PC-3 (cell line): ENCODE results near the gene OR2V1. TPM values are rescaled to one million over a fixed set of nuclear protein-coding genes. Genes with fewer than 3 reads are reported as not detected.
"Not testable (repeated sequence)": the region's sequence is repeated elsewhere in the genome, so short reads cannot be mapped to it uniquely, and the experiment has no call there.

Experiments
- ATAC-seq: fragments of 200-7000 bp; cut with Tn5 transposase; 2 replicates; pipeline ENCODE4 v1.9.1; 2020; ENCODE audit warnings: mild to moderate bottlenecking, moderate library complexity
- BruUV-seq: library from RNA; stranded (reverse); fragments of 400-500 nt; replicated peaks from 2 replicates; lab custom pipeline; 2021; lab: Mats Ljungman, UMichigan
- CTCF ChIA-PET: fragments of 300-600 bp; sonication (Branson Sonifier 250); formaldehyde crosslinking; loops from one replicate; lab custom pipeline; 2022; ENCODE audit warnings: antibody characterized with exemption; lab: Charles Lee
- POLR2A ChIA-PET: fragments of 300-600 bp; sonication (Branson Sonifier 250); formaldehyde crosslinking; loops from one replicate; lab custom pipeline; 2022; ENCODE audit warnings: antibody characterized with exemption; ENCODE audit not compliant: unreplicated experiment; lab: Charles Lee
- DNase-seq: peaks from one replicate; pipeline ENCODE4 v3.0.0-alpha.2; 2015
- H2AFZ ChIP-seq: fragments of 300-600 bp; sonication (generic); 2 replicates; pipeline ENCODE4 v1.6.0; 2016; ENCODE audit warnings: antibody characterized with exemption, low read length
- H3F3A ChIP-seq: fragments of 300-600 bp; sonication (generic); one replicate; pipeline ENCODE4 v1.6.0; 2017; ENCODE audit warnings: antibody characterized with exemption, low read length, control low read depth, mild to moderate bottlenecking; ENCODE audit not compliant: unreplicated experiment
- H3K27ac ChIP-seq: fragments of 300-600 bp; sonication (generic); 2 replicates; pipeline ENCODE4 v1.5.1; 2016; ENCODE audit warnings: mild to moderate bottlenecking, low read length
- H3K27me3 ChIP-seq: fragments of 300-600 bp; sonication (generic); 2 replicates; pipeline ENCODE4 v1.6.1; 2016; ENCODE audit warnings: low read length, mixed read lengths
- H3K36me3 ChIP-seq: fragments of 300-600 bp; sonication (generic); 2 replicates; pipeline ENCODE4 v1.6.1; 2016; ENCODE audit warnings: low read depth, mixed run types, low read length, mixed read lengths
- H3K4me1 ChIP-seq: fragments of 300-600 bp; sonication (generic); 2 replicates; pipeline ENCODE4 v1.5.1; 2016; ENCODE audit warnings: low read length; ENCODE audit not compliant: insufficient read depth
- H3K4me2 ChIP-seq: fragments of 300-600 bp; sonication (generic); 2 replicates; pipeline ENCODE4 v1.6.0; 2016; ENCODE audit warnings: low read length
- H3K4me3 ChIP-seq: fragments of 300-600 bp; sonication (generic); 2 replicates; pipeline ENCODE4 v1.5.1; 2016; ENCODE audit warnings: mild to moderate bottlenecking, low read length, mixed read lengths
- H3K79me2 ChIP-seq: fragments of 300-600 bp; sonication (generic); 2 replicates; pipeline ENCODE4 v1.6.1; 2017; ENCODE audit warnings: low read length, mixed read lengths
- H3K9ac ChIP-seq: fragments of 300-600 bp; sonication (generic); 2 replicates; pipeline ENCODE4 v1.6.0; 2016; ENCODE audit warnings: mild to moderate bottlenecking, low read length
- H3K9me2 ChIP-seq: fragments of 300-600 bp; sonication (generic); replicated peaks from 2 replicates; pipeline ENCODE4 v1.6.1; 2016; ENCODE audit warnings: mixed run types, low read length, mixed read lengths
- H3K9me3 ChIP-seq: fragments of 300-600 bp; sonication (generic); 2 replicates; pipeline ENCODE4 v1.6.1; 2016; ENCODE audit warnings: low read length, mixed read lengths
- H4K20me1 ChIP-seq: fragments of 300-600 bp; sonication (generic); 2 replicates; pipeline ENCODE4 v1.6.1; 2016; ENCODE audit warnings: low read length, mixed read lengths
- CTCF ChIP-seq: fragments of 300-600 bp; sonication (generic); conservative IDR thresholded peaks from 2 replicates; pipeline ENCODE4 v1.5.1; 2017; ENCODE audit warnings: antibody characterized with exemption, low read depth, mild to moderate bottlenecking, low read length
- EZH2 ChIP-seq: fragments of 300-600 bp; sonication (generic); IDR thresholded peaks from one replicate; pipeline ENCODE4 v1.6.1; 2017; ENCODE audit warnings: antibody characterized with exemption, mild to moderate bottlenecking, low read length; ENCODE audit not compliant: unreplicated experiment
- EZH2phosphoT487 ChIP-seq: fragments of 300-600 bp; sonication (generic); IDR thresholded peaks from 2 replicates; pipeline ENCODE4 v1.6.1; 2018; ENCODE audit warnings: mild to moderate bottlenecking, antibody characterized with exemption, low read length, borderline replicate concordance
- intact Hi-C: fragments of 100-400 bp; cut with micrococcal nuclease; formaldehyde crosslinking; loops from 2 replicates; pipeline ENCODE4 v1.9.0; 2023
- total RNA-seq: library from RNA; depleted of rRNA; stranded (reverse); fragments of >200 nt; gene quantifications from 2 replicates; pipeline ENCODE4 v1.2.3, GENCODE V29; 2014

Gene OR2V1
- total RNA-seq, 1 experiment from 2014 or later: not detected

GRCh38 chr5:181149355-181149754 lies 18.4 kb upstream of the OR2V1 start:
- no TSS peak for BruUV-seq

DNA sequence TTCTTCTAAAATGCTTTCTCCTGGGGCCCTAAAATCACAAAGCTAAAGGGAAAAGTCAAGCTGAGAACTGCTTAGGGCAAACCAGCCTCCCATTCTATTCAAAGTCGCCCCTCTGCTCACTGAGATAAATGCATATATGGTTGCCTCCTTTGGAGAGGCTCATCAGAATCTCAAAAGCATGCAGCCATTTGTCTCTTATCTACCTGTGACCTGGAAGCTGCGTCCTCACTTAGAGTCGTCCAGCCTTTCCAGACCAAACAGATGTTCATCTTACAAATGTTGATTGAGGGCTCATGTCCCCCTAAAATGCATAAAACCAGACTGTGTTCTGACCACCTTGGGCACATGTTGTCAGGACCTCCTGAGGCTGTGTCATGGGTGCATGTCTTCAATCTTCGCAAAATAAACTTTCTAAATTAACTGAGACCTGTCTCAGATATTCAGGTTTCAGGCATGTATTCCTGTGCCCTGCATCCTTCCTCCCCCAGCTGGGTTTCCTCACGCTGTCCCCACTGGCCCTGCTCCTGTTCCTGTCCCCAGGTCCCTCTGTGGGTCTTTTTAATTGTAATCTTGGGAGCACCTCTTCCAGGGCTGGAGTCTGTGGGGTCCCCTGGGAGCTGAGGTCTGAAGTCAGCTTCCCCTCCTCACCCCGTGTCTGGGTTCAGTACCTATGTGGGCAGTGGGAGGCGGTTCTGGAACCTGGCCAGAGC lies 16.1 kb upstream of the OR2V1 start, which contains the start of gene OR2V2:
TSS of gene OR2V2 (plus strand) at position 660 of the 710 bp plus-strand sequence. CDS start 7,357 bp downstream, outside the sequence.
- POLR2A ChIA-PET, H3K4me3 ChIP-seq, H3K27ac ChIP-seq, H3K79me2 ChIP-seq, H3K27me3 ChIP-seq, BruUV-seq, H3F3A ChIP-seq, H2AFZ ChIP-seq, intact Hi-C loops, H3K36me3 ChIP-seq, H3K9ac ChIP-seq, DNase-seq, ATAC-seq, H3K4me2 ChIP-seq, H4K20me1 ChIP-seq, H3K9me3 ChIP-seq, CTCF ChIA-PET, H3K9me2 ChIP-seq: not testable (repeated sequence)
- H3K4me1 ChIP-seq: peaks cover 36% of the 10 kb centered on the region

More at GRCh38 chr5:181149355-181149754, 18.4 kb upstream of the OR2V1 start:
- Histone ChIP-seq H4K20me1 (no peaks in the 10 kb centered on the region), H3K4me1 (peaks cover 55% of the 10 kb centered on the region), H3K79me2 (no peaks in the 10 kb centered on the region), H3K9ac (no peak overlapping the region), H3K4me3 (no peak overlapping the region), H2AFZ (no peak overlapping the region), H3K9me3 (0 out of 2 replicates have a peak, but pooled peaks cover 9% of the 10 kb centered on the region), H3K27me3 (no peaks in the 10 kb centered on the region), H3K27ac (peak overlapping the region; percentile 30; the same call in 1 of the 2 replicates), H3K9me2 (no peaks in the 10 kb centered on the region), H3F3A (peaks cover 12% of the 10 kb centered on the region), H3K4me2 (peak overlapping the region; percentile 44), H3K36me3 (no peaks in the 10 kb centered on the region; the same call in 1 of the 2 replicates)
- intact Hi-C loops: no loop called here
- ChIA-PET POLR2A (no interaction called here), CTCF (no interaction called here)
- TF ChIP-seq EZH2phosphoT487 (no peak), EZH2 (no peak), CTCF (no peak)
- DNase-seq (peak; percentile 82), ATAC-seq (no peak)

- no peak overlapping the region for H2AFZ ChIP-seq
These were observed 14.2 kb upstream of the OR2V1 start for GRCh38 chr5:181145133-181145532.

More at GRCh38 chr5:181145133-181145532, 14.2 kb upstream of the OR2V1 start:
- intact Hi-C loops: no loop called here
- Histone ChIP-seq H3K36me3 (no peaks in the 10 kb centered on the region; the same call in 1 of the 2 replicates), H3K27ac (no peak overlapping the region), H4K20me1 (no peaks in the 10 kb centered on the region), H3K4me2 (no peak overlapping the region), H3K9me2 (no peaks in the 10 kb centered on the region), H3K79me2 (no peaks in the 10 kb centered on the region), H3K9ac (no peak overlapping the region), H3K9me3 (0 out of 2 replicates have a peak, but pooled peaks cover 9% of the 10 kb centered on the region), H3K4me3 (no peak overlapping the region), H3K27me3 (no peaks in the 10 kb centered on the region), H3K4me1 (peaks cover 17% of the 10 kb centered on the region), H3F3A (no peaks in the 10 kb centered on the region)
- ChIA-PET CTCF (no interaction called here), POLR2A (no interaction called here)
- BruUV-seq: no TSS peak
- no peak for DNase-seq
- TF ChIP-seq EZH2 (no peak), CTCF (no peak), EZH2phosphoT487 (no peak)
- no peak for ATAC-seq
